IMR-90 (cell line): ENCODE results near the gene KAT7. TPM values are rescaled to one million over a fixed set of nuclear protein-coding genes. Genes with fewer than 3 reads are reported as not detected.

Experiments
- ATAC-seq: fragments of 200-7000 bp; cut with Tn5 transposase; 2 replicates; pipeline ENCODE4 v1.9.1; 2020; ENCODE audit warnings: low read depth, mild to moderate bottlenecking, moderate library complexity
- BruUV-seq: library from RNA; stranded (reverse); fragments of 400-500 nt; replicated peaks from 2 replicates; lab custom pipeline; 2021; lab: Mats Ljungman, UMichigan
- CTCF ChIA-PET: fragments of 300-600 bp; formaldehyde crosslinking; extraction: SDS; loops from one replicate; lab custom pipeline; 2021; ENCODE audit warnings: antibody characterized with exemption; lab: Yijun Ruan, JAX
- POLR2A ChIA-PET: fragments of 300-600 bp; sonication (Branson Sonifier 250); formaldehyde crosslinking; loops from one replicate; lab custom pipeline; 2022; ENCODE audit warnings: antibody characterized with exemption; ENCODE audit not compliant: unreplicated experiment; lab: Charles Lee
- DNase-seq: peaks from one replicate; pipeline ENCODE4 v3.0.0; 2013
- H2AFZ ChIP-seq: replicated peaks from 2 replicates; pipeline ENCODE3; 2013; ENCODE audit warnings: low read length, mild to moderate bottlenecking; ENCODE audit not compliant: poor library complexity
- H2AK5ac ChIP-seq: 2 replicates; pipeline ENCODE4 v1.6.1; 2013; ENCODE audit warnings: low read depth, low read length, inconsistent platforms
- H2AK9ac ChIP-seq: replicated peaks from 2 replicates; pipeline ENCODE3; 2013; ENCODE audit warnings: mild to moderate bottlenecking, low read depth, low read length, moderate library complexity; ENCODE audit not compliant: poor library complexity
- H2BK120ac ChIP-seq: 2 replicates; pipeline ENCODE4 v1.6.1; 2013; ENCODE audit warnings: low read depth, low read length, inconsistent platforms
- H2BK15ac ChIP-seq: 3 replicates; pipeline ENCODE4 v1.6.1; 2013; ENCODE audit warnings: low read depth, low read length, inconsistent platforms
- H2BK20ac ChIP-seq: 2 replicates; pipeline ENCODE4 v1.6.1; 2013; ENCODE audit warnings: low read depth, mild to moderate bottlenecking, inconsistent platforms, low read length, moderate library complexity
- H2BK5ac ChIP-seq: 2 replicates; pipeline ENCODE4 v1.6.1; 2013; ENCODE audit warnings: mild to moderate bottlenecking, low read depth, low read length, inconsistent platforms; ENCODE audit not compliant: poor library complexity, severe bottlenecking
- H3K14ac ChIP-seq: replicated peaks from 2 replicates; pipeline ENCODE4 v1.6.1; 2013; ENCODE audit warnings: low read depth, low read length, inconsistent platforms
- H3K18ac ChIP-seq: 2 replicates; pipeline ENCODE4 v1.6.1; 2013; ENCODE audit warnings: low read depth, low read length, control low read depth
- H3K23ac ChIP-seq: 2 replicates; pipeline ENCODE4 v1.6.1; 2013; ENCODE audit warnings: low read depth, low read length, inconsistent platforms
- H3K27ac ChIP-seq: 2 replicates; pipeline ENCODE4 v1.5.1; 2013; ENCODE audit warnings: mild to moderate bottlenecking, control low read depth, low read length; ENCODE audit not compliant: insufficient read depth
- H3K27me3 ChIP-seq: 2 replicates; pipeline ENCODE4 v1.6.1; 2013; ENCODE audit warnings: low read length; ENCODE audit not compliant: control insufficient read depth, insufficient read depth
- H3K36me3 ChIP-seq: 2 replicates; pipeline ENCODE4 v1.6.1; 2013; ENCODE audit warnings: low read length, mixed read lengths; ENCODE audit not compliant: control insufficient read depth, insufficient read depth
- H3K4ac ChIP-seq: 2 replicates; pipeline ENCODE4 v1.6.1; 2013; ENCODE audit warnings: low read depth, low read length, inconsistent platforms
- H3K4me1 ChIP-seq: 2 replicates; pipeline ENCODE4 v1.6.1; 2013; ENCODE audit warnings: low read length, mixed read lengths; ENCODE audit not compliant: control insufficient read depth, insufficient read depth
- H3K4me2 ChIP-seq: 2 replicates; pipeline ENCODE4 v1.6.1; 2013; ENCODE audit warnings: low read depth, mild to moderate bottlenecking, control low read depth, low read length, moderate library complexity
- H3K4me3 ChIP-seq: 2 replicates; pipeline ENCODE4 v1.5.1; 2013; ENCODE audit warnings: low read depth, mild to moderate bottlenecking, control low read depth, low read length, moderate library complexity; ENCODE audit not compliant: insufficient read depth
- H3K56ac ChIP-seq: 2 replicates; pipeline ENCODE4 v1.6.1; 2013; ENCODE audit warnings: low read length, inconsistent platforms; ENCODE audit not compliant: insufficient read depth; ENCODE audit errors: extremely low read depth
- H3K79me1 ChIP-seq, 2 experiments: 2 replicates each; pipeline ENCODE4 v1.6.1; 2013; ENCODE audit warnings: low read length in 2 of 2, inconsistent platforms in 1 of 2, low read depth in 1 of 2
- H3K9ac ChIP-seq: 2 replicates; pipeline ENCODE4 v1.6.1; 2013; ENCODE audit warnings: low read depth, low read length, control low read depth
- H3K9me1 ChIP-seq: 2 replicates; pipeline ENCODE4 v1.6.1; 2013; ENCODE audit warnings: low read length, inconsistent platforms; ENCODE audit not compliant: insufficient read depth
- H3K9me3 ChIP-seq: 2 replicates; pipeline ENCODE4 v1.6.1; 2013; ENCODE audit warnings: low read length; ENCODE audit not compliant: control insufficient read depth, insufficient read depth
- H4K20me1 ChIP-seq: 2 replicates; pipeline ENCODE4 v1.6.1; 2013; ENCODE audit warnings: low read length, inconsistent platforms; ENCODE audit not compliant: insufficient read depth
- H4K5ac ChIP-seq: 2 replicates; pipeline ENCODE4 v1.6.1; 2013; ENCODE audit warnings: mild to moderate bottlenecking, low read depth, low read length, control low read depth
- H4K8ac ChIP-seq, 2 experiments: 2 replicates each; pipeline ENCODE4 v1.6.1; 2013; ENCODE audit warnings: low read depth in 2 of 2, low read length in 2 of 2, control low read depth in 1 of 2, inconsistent platforms in 1 of 2
- H4K91ac ChIP-seq: 2 replicates; pipeline ENCODE4 v1.6.1; 2013; ENCODE audit warnings: low read depth, low read length, inconsistent platforms; ENCODE audit not compliant: insufficient read depth
- BHLHE40 ChIP-seq: fragments of 150-350 bp; IDR thresholded peaks from 2 replicates; pipeline ENCODE4 v1.6.1; 2016; ENCODE audit warnings: mild to moderate bottlenecking, low read depth, low read length
- CHD1 ChIP-seq: IDR thresholded peaks from 2 replicates; pipeline ENCODE4 v1.6.1; 2012; ENCODE audit warnings: low read depth, low read length, improper control_type of control experiment
- FOS ChIP-seq: fragments of 150-350 bp; IDR thresholded peaks from 2 replicates; pipeline ENCODE4 v1.6.1; 2016; ENCODE audit warnings: low read depth, low read length
- MAZ ChIP-seq: IDR thresholded peaks from 2 replicates; pipeline ENCODE4 v1.6.1; 2012; ENCODE audit warnings: low read depth, mild to moderate bottlenecking, low read length, improper control_type of control experiment, moderate library complexity, borderline replicate concordance
- MXI1 ChIP-seq: IDR thresholded peaks from 2 replicates; pipeline ENCODE4 v1.6.1; 2012; ENCODE audit warnings: low read depth, mild to moderate bottlenecking, low read length, moderate library complexity, borderline replicate concordance
- NFE2L2 ChIP-seq: fragments of 150-350 bp; IDR thresholded peaks from 2 replicates; pipeline ENCODE4 v1.6.1; 2016; ENCODE audit warnings: low read depth, mild to moderate bottlenecking, low read length
- POLR2A ChIP-seq: IDR thresholded peaks from 2 replicates; pipeline ENCODE4 v1.6.1; 2012; ENCODE audit warnings: mild to moderate bottlenecking, low read depth, low read length
- RAD21 ChIP-seq: IDR thresholded peaks from 2 replicates; pipeline ENCODE4 v1.6.1; 2012; ENCODE audit warnings: low read length, improper control_type of control experiment
- RCOR1 ChIP-seq: IDR thresholded peaks from 2 replicates; pipeline ENCODE4 v1.6.1; 2012; ENCODE audit warnings: mild to moderate bottlenecking, low read length, improper control_type of control experiment; ENCODE audit not compliant: insufficient replicate concordance
- RFX5 ChIP-seq: IDR thresholded peaks from 2 replicates; pipeline ENCODE4 v1.8.0; 2012; ENCODE audit warnings: low read depth, mild to moderate bottlenecking, low read length, moderate library complexity
- SMC3 ChIP-seq: fragments of 150-350 bp; IDR thresholded peaks from 2 replicates; pipeline ENCODE4 v1.6.1; 2016; ENCODE audit warnings: low read depth, mild to moderate bottlenecking, antibody characterized with exemption, low read length, moderate library complexity
- WGBS, 2 experiments: methylation state at CpG; one replicate each; pipeline versions ENCODE4 v1.1.5 to v1.1.7; 2013; ENCODE audit warnings: missing lambda C conversion rate in 2 of 2; ENCODE audit not compliant: insufficient read length in 1 of 2; ENCODE audit errors: extremely low coverage in 2 of 2; 5-methylcytosine and 5-hydroxymethylcytosine counted together
- dilution Hi-C: fragments of 300-500 bp; cut with HindIII; formaldehyde crosslinking; loops from one replicate; pipeline ENCODE4 v1.14.3; 2018; ENCODE audit warnings: low sequenced_read_pairs; ENCODE audit not compliant: unreplicated experiment
- in situ Hi-C: fragments of 300-500 bp; cut with MboI; formaldehyde crosslinking; loops from 3 replicates; pipeline ENCODE4 v1.14.3; 2019; ENCODE audit warnings: low sequenced_read_pairs, inconsistent platforms, mixed read lengths
- intact Hi-C: fragments of 100-400 bp; cut with micrococcal nuclease; formaldehyde crosslinking; loops from 2 replicates; pipeline ENCODE4 v1.10.0; 2022
- polyA plus RNA-seq, 3 experiments: library from polyadenylated mRNA; depleted of rRNA; stranded (reverse); fragments of >200 nt; gene quantifications; 2 replicates each; pipeline ENCODE4 v1.2.3, GENCODE V29; 2012; ENCODE audit warnings: low replicate concordance in 1 of 3
- total RNA-seq: library from RNA; depleted of rRNA; stranded (reverse); fragments of >200 nt; gene quantifications from 2 replicates; pipeline ENCODE4 v1.2.3, GENCODE V29; 2012
- TF ChIP-seq, protein P1 (sequence below): fragments of 150-350 bp; IDR thresholded peaks from 2 replicates; pipeline ENCODE4 v1.6.1; 2017; ENCODE audit warnings: mild to moderate bottlenecking, antibody characterized with exemption, low read length, low read depth
- TF ChIP-seq, protein P2 (sequence below): fragments of 150-350 bp; IDR thresholded peaks from 2 replicates; pipeline ENCODE4 v1.6.1; 2016; ENCODE audit warnings: low read depth, mild to moderate bottlenecking, low read length, moderate library complexity, borderline replicate concordance

The KAT7 gene
- total and polyA plus RNA-seq, 2 of the 4 experiments (the other 2 are of a cell fraction) = 16.9 to 21.9 TPM

DNA sequence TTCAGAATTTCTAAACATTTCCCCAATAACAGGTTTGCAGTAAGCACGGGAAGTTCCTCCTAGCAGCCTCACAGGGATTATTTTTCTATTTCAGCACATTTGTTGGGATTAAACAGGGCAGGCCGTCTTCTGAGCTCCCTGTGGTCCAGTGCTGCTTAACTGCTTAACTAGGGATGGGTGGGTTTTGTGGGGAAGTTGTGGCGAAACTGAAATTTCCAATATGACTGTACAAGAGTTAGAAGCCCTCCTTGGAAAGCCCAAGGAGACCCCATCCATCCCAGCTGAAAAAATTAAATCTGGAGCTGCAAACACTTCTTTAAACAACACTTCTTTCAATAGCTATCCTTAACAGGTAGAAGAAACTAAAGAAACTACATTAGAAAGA, 46.8 kb upstream of the KAT7 start:
- H2BK5ac ChIP-seq = no peak overlapping the region
- no peak overlapping the region for H3K27ac ChIP-seq
- intact Hi-C loops = no loop called here
- ChIA-PET POLR2A (no interaction called here), CTCF (interaction anchor here (0.8 kb wide), 1 partner anchor 174 kb away, joined by 3 read pairs; no protein-coding TSS in a partner anchor)
- H3K23ac ChIP-seq = no peak overlapping the region
- no peak overlapping the region for H2BK20ac ChIP-seq
- no peak overlapping the region for H3K4me3 ChIP-seq
- H2AK5ac ChIP-seq = no peak overlapping the region
- no peak overlapping the region for H3K56ac ChIP-seq
- ATAC-seq (no peak), DNase-seq (no peak)
- no peak overlapping the region for H4K5ac ChIP-seq
- H4K20me1 ChIP-seq = no peaks in the 10 kb centered on the region
- WGBS, 2 experiments = no CpG with 5 or more reads among the region's 3 CpGs
- no peak overlapping the region for H4K8ac ChIP-seq
- peaks cover 10% of the 10 kb centered on the region for H3K27me3 ChIP-seq
- H3K9me3 ChIP-seq = no peaks in the 10 kb centered on the region
- no peaks in the 10 kb centered on the region for H3K9me1 ChIP-seq
- no peaks in the 10 kb centered on the region for H3K36me3 ChIP-seq
- no TSS peak for BruUV-seq
- peaks cover 4% of the 10 kb centered on the region for H3K4me1 ChIP-seq
- no peak overlapping the region for H3K4me2 ChIP-seq
- H3K9ac ChIP-seq = no peak overlapping the region
- H2BK120ac ChIP-seq = no peak overlapping the region
- H2BK15ac ChIP-seq = no peak overlapping the region
- no peak overlapping the region for H3K4ac ChIP-seq
- dilution Hi-C loops = no loop called here
- TF ChIP-seq MXI1 (no peak), BHLHE40 (no peak), RAD21 (no peak), RFX5 (no peak), RCOR1 (no peak), CHD1 (no peak), FOS (no peak), NFE2L2 (no peak), MAZ (no peak), SMC3 (no peak), POLR2A (no peak)
- TF ChIP-seq, protein P1, sequence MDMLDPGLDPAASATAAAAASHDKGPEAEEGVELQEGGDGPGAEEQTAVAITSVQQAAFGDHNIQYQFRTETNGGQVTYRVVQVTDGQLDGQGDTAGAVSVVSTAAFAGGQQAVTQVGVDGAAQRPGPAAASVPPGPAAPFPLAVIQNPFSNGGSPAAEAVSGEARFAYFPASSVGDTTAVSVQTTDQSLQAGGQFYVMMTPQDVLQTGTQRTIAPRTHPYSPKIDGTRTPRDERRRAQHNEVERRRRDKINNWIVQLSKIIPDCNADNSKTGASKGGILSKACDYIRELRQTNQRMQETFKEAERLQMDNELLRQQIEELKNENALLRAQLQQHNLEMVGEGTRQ = no peak
- TF ChIP-seq, protein P2, sequence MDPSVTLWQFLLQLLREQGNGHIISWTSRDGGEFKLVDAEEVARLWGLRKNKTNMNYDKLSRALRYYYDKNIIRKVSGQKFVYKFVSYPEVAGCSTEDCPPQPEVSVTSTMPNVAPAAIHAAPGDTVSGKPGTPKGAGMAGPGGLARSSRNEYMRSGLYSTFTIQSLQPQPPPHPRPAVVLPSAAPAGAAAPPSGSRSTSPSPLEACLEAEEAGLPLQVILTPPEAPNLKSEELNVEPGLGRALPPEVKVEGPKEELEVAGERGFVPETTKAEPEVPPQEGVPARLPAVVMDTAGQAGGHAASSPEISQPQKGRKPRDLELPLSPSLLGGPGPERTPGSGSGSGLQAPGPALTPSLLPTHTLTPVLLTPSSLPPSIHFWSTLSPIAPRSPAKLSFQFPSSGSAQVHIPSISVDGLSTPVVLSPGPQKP = no peak
- no peak overlapping the region for H2AFZ ChIP-seq
- H4K91ac ChIP-seq = no peak overlapping the region
- H2AK9ac ChIP-seq = no peak overlapping the region
- no peak overlapping the region for H3K14ac ChIP-seq
- no peak overlapping the region for H3K18ac ChIP-seq
- no peaks in the 10 kb centered on the region for H3K79me1 ChIP-seq
- in situ Hi-C loops = no loop called here
